Measurements from ENCODE around the gene BMP8A.

GRCh38 chr1:39542924-39543323 is 51.5 kb downstream of the BMP8A start:
- TF ChIP-seq TBP (optimal IDR thresholded peaks at IDR 0.05; ENCODE audit: low read depth, low read length) (no peak), HOMEZ (CRISPR knock-in tag; IDR thresholded peaks at IDR 0.05) (no peak), PREB (CRISPR knock-in tag; IDR thresholded peaks at IDR 0.05) (no peak), JUN (IDR thresholded peaks at IDR 0.05; ENCODE audit: borderline replicate concordance, low read depth, low read length) (no peak), JUN (CRISPR knock-in tag; IDR thresholded peaks at IDR 0.05; ENCODE audit: borderline replicate concordance) (no peak), KLF6 (CRISPR knock-in tag; IDR thresholded peaks at IDR 0.05; ENCODE audit: borderline replicate concordance) (no peak)

All from K562 (cell line).